H1 (cell line): ENCODE measurements around the gene COLEC11. TPM values are rescaled to one million over a fixed set of nuclear protein-coding genes. Genes with fewer than 3 reads are reported as not detected.

Experiments
- EGR1 ChIP-seq: IDR thresholded peaks from 2 replicates; pipeline ENCODE4 v1.6.1; 2011; ENCODE audit warnings: low read depth, low read length, borderline replicate concordance
- polyA plus RNA-seq, 7 experiments: library from polyadenylated mRNA; depleted of rRNA in 3 of 7; stranded (reverse) in 5 of 7; unstranded in 2 of 7; fragments of >200 nt in 5 of 7; fragments of 200-250 nt in 2 of 7; gene quantifications; 1 replicate in 5 of 7; 2 replicates in 1 of 7; 4 replicates in 1 of 7; pipeline versions ENCODE4 v1.2.1 to v1.2.3, GENCODE V29; 2011 to 2013; ENCODE audit warnings: missing spikeins in 2 of 7, mixed read lengths in 2 of 7
- total RNA-seq: library from RNA; stranded (reverse); fragmentation: NEBNext Ultra II Directional; extraction: Animal tissue kit (Norgen Biotek cat#: 25700); gene quantifications from 2 replicates; pipeline ENCODE4 v1.2.1, GENCODE V29; 2021
- TF ChIP-seq, protein P1 (sequence below): IDR thresholded peaks from 2 replicates; pipeline ENCODE4 v1.6.1; 2012; ENCODE audit warnings: low read length, inconsistent platforms

The COLEC11 gene
- total and polyA plus RNA-seq, 2 of the 8 experiments (the other 6 are each of a cell fraction or from before 2014, with no cell fraction given) = 0.47 to 0.80 TPM

DNA sequence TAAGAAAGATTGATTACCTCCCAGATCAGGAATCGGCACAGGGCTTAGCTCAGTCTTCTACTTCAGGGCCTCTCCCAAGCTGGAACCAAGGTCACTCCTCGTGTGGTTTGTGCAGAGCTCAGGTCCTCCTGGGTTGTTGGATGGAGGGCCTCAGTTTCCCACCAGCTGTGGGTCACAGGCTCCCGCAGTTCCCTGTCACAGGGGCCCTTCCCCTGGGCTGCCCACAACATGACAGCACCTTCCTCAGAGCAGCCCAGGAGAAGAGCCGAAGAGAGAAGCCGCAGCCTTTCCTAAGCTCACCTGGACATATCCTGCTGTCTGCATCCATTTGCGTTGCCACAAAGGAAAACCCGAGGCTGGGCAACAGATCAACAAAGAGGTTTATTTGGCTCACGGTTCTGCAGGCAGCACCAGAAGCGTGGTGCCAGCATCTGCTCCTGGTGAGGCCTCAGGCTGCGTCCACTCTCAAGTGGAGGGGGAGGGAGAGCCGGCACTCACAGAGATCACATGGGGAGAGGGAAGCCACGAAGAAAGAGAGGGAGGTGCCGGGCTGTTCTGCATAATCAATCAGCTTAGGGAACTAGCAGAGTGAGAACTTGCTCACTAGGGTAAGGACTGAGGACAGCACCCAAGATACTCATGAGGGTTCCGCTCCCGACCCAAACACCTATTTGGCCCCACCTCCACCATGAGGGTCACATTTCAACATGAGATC lies 50.1 kb downstream of the COLEC11 start (continued):
- TF ChIP-seq, protein P1, sequence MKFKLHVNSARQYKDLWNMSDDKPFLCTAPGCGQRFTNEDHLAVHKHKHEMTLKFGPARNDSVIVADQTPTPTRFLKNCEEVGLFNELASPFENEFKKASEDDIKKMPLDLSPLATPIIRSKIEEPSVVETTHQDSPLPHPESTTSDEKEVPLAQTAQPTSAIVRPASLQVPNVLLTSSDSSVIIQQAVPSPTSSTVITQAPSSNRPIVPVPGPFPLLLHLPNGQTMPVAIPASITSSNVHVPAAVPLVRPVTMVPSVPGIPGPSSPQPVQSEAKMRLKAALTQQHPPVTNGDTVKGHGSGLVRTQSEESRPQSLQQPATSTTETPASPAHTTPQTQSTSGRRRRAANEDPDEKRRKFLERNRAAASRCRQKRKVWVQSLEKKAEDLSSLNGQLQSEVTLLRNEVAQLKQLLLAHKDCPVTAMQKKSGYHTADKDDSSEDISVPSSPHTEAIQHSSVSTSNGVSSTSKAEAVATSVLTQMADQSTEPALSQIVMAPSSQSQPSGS = no peak
- no peak for TF ChIP-seq EGR1
